ENCODE data around the gene NPC1.
"Not testable (repeated sequence)": the region's sequence is repeated elsewhere in the genome, so short reads cannot be mapped to it uniquely, and the experiment has no call there.

NPC1 gene

GRCh38 chr18:23560186-23560585 lies 26.1 kb downstream of the NPC1 start:
- no peak overlapping the region for H2AFZ ChIP-seq (ENCODE audit: low read depth, low read length)
- H3K4me1 ChIP-seq (ENCODE audit: control insufficient read depth, insufficient read depth, low read depth, low read length) = peaks cover 3% of the 10 kb centered on the region
- no peak overlapping the region for H2BK5ac ChIP-seq (ENCODE audit: low read depth, low read length, poor library complexity, severe bottlenecking)
- H3K27me3 ChIP-seq (ENCODE audit: control insufficient read depth in 1 of 2, insufficient read depth in 1 of 2, low read length in 2 of 2) = no peaks in the 10 kb centered on the region
- H2AK5ac ChIP-seq (ENCODE audit: low read length, severe bottlenecking) = no peak overlapping the region
- no peak overlapping the region for H3K23ac ChIP-seq (ENCODE audit: low read length in 2 of 2)
- WGBS = 93% methylated on average over 3 of the region's 4 CpGs
- H2BK15ac ChIP-seq (ENCODE audit: low read depth, poor library complexity, severe bottlenecking) = no peak overlapping the region
- H3K4me2 ChIP-seq (ENCODE audit: low read length, poor library complexity, severe bottlenecking) = no peak overlapping the region
- no peaks in the 10 kb centered on the region for H3K9me3 ChIP-seq (ENCODE audit: control insufficient read depth, low read length)
- H3K18ac ChIP-seq (ENCODE audit: low read depth in 1 of 2, low read length in 2 of 2) = no peak overlapping the region
- H3K27ac ChIP-seq (ENCODE audit: low read length, poor library complexity, severe bottlenecking) = no peak overlapping the region
- H2BK12ac ChIP-seq (ENCODE audit: low read length in 2 of 2) = no peak overlapping the region
- no peak overlapping the region for H2BK120ac ChIP-seq (ENCODE audit: low read depth, low read length)
- no peak overlapping the region for H3K14ac ChIP-seq (ENCODE audit: low read length in 2 of 2)
- no peak overlapping the region for H3K4me3 ChIP-seq (ENCODE audit: insufficient read depth in 1 of 2, low read depth in 1 of 2, low read length in 2 of 2)
- H4K91ac ChIP-seq (ENCODE audit: low read length) = no peak overlapping the region
- H4K8ac ChIP-seq (ENCODE audit: low read length) = no peak overlapping the region
- H3K9ac ChIP-seq (ENCODE audit: low read length) = no peak overlapping the region
- no peak for DNase-seq
- H3K36me3 ChIP-seq (ENCODE audit: control insufficient read depth in 1 of 2, insufficient read depth in 2 of 2, low read depth in 1 of 2, low read length in 2 of 2) = peaks cover 32 to 93% of the 10 kb centered on the region in 2 experiments
- no peak overlapping the region for H3K4ac ChIP-seq (ENCODE audit: low read depth in 1 of 2, low read length in 2 of 2)
- peaks cover 18% of the 10 kb centered on the region for H3K79me1 ChIP-seq (replicated peaks; ENCODE audit: low read length, poor library complexity, severe bottlenecking)

- WGBS = 87% methylated on average over 5 of the region's 8 CpGs
- H3K36me3 ChIP-seq (ENCODE audit: control insufficient read depth in 1 of 2, insufficient read depth in 2 of 2, low read depth in 1 of 2, low read length in 2 of 2) = peaks cover 51 to 97% of the 10 kb centered on the region in 2 experiments
These were observed 28.8 kb downstream of the NPC1 start for GRCh38 chr18:23557511-23557910.

GRCh38 chr18:23556145-23556780 lies 30.0 kb downstream of the NPC1 start:
- H2BK12ac ChIP-seq (ENCODE audit: low read length in 2 of 2) = no peak overlapping the region
- no peak overlapping the region for H2AK5ac ChIP-seq (ENCODE audit: low read length, severe bottlenecking)
- no peak overlapping the region for H3K18ac ChIP-seq (ENCODE audit: low read depth in 1 of 2, low read length in 2 of 2)
- no peaks in the 10 kb centered on the region for H3K9me3 ChIP-seq (ENCODE audit: control insufficient read depth, low read length)
- H4K91ac ChIP-seq (ENCODE audit: low read length) = no peak overlapping the region
- H3K23ac ChIP-seq (ENCODE audit: low read length in 2 of 2) = no peak overlapping the region
- H3K79me1 ChIP-seq (replicated peaks; ENCODE audit: low read length, poor library complexity, severe bottlenecking) = peaks cover 29% of the 10 kb centered on the region
- DNase-seq = no peak
- H2BK120ac ChIP-seq (ENCODE audit: low read depth, low read length) = no peak overlapping the region
- H3K4me1 ChIP-seq (ENCODE audit: control insufficient read depth, insufficient read depth, low read depth, low read length) = no peaks in the 10 kb centered on the region
- no peak overlapping the region for H3K4me3 ChIP-seq (ENCODE audit: insufficient read depth in 1 of 2, low read depth in 1 of 2, low read length in 2 of 2)
- no peak overlapping the region for H4K8ac ChIP-seq (ENCODE audit: low read length)
- H2BK15ac ChIP-seq (ENCODE audit: low read depth, poor library complexity, severe bottlenecking) = no peak overlapping the region
- no peak overlapping the region for H3K9ac ChIP-seq (ENCODE audit: low read length)
- H3K14ac ChIP-seq (ENCODE audit: low read length in 2 of 2) = no peak overlapping the region
- no peaks in the 10 kb centered on the region for H3K27me3 ChIP-seq (ENCODE audit: control insufficient read depth in 1 of 2, insufficient read depth in 1 of 2, low read length in 2 of 2)
- no peak overlapping the region for H3K27ac ChIP-seq (ENCODE audit: low read length, poor library complexity, severe bottlenecking)
- H3K4ac ChIP-seq (ENCODE audit: low read depth in 1 of 2, low read length in 2 of 2) = no peak overlapping the region
- H2BK5ac ChIP-seq (ENCODE audit: low read depth, low read length, poor library complexity, severe bottlenecking) = no peak overlapping the region
- 99% methylated on average over 19 of the region's 19 CpGs for WGBS
- H3K36me3 ChIP-seq (ENCODE audit: control insufficient read depth in 1 of 2, insufficient read depth in 2 of 2, low read depth in 1 of 2, low read length in 2 of 2) = peaks cover 56 to 98% of the 10 kb centered on the region in 2 experiments
- H2AFZ ChIP-seq (ENCODE audit: low read depth, low read length) = no peak overlapping the region
- no peak overlapping the region for H3K4me2 ChIP-seq (ENCODE audit: low read length, poor library complexity, severe bottlenecking)

More at GRCh38 chr18:23557511-23557910, 28.8 kb downstream of the NPC1 start:
- not testable (repeated sequence) for H2AFZ ChIP-seq (ENCODE audit: low read depth, low read length); H3K9ac ChIP-seq (ENCODE audit: low read length); H2BK5ac ChIP-seq (ENCODE audit: low read depth, low read length, poor library complexity, severe bottlenecking); H3K23ac ChIP-seq (ENCODE audit: low read length in 2 of 2); H3K18ac ChIP-seq (ENCODE audit: low read depth in 1 of 2, low read length in 2 of 2); H2BK12ac ChIP-seq (ENCODE audit: low read length in 2 of 2); H2AK5ac ChIP-seq (ENCODE audit: low read length, severe bottlenecking); H2BK120ac ChIP-seq (ENCODE audit: low read depth, low read length); H3K27ac ChIP-seq (ENCODE audit: low read length, poor library complexity, severe bottlenecking); DNase-seq; H3K9me3 ChIP-seq (ENCODE audit: control insufficient read depth, low read length); H3K4ac ChIP-seq (ENCODE audit: low read depth in 1 of 2, low read length in 2 of 2); H3K4me3 ChIP-seq (ENCODE audit: insufficient read depth in 1 of 2, low read depth in 1 of 2, low read length in 2 of 2); H3K4me2 ChIP-seq (ENCODE audit: low read length, poor library complexity, severe bottlenecking); H2BK15ac ChIP-seq (ENCODE audit: low read depth, poor library complexity, severe bottlenecking); H3K4me1 ChIP-seq (ENCODE audit: control insufficient read depth, insufficient read depth, low read depth, low read length); H4K8ac ChIP-seq (ENCODE audit: low read length); H4K91ac ChIP-seq (ENCODE audit: low read length); H3K14ac ChIP-seq (ENCODE audit: low read length in 2 of 2); H3K27me3 ChIP-seq (ENCODE audit: control insufficient read depth in 1 of 2, insufficient read depth in 1 of 2, low read length in 2 of 2)
- H3K79me1 ChIP-seq (replicated peaks; ENCODE audit: low read length, poor library complexity, severe bottlenecking) = peaks cover 27% of the 10 kb centered on the region

GRCh38 chr18:23553887-23554286 lies 32.4 kb downstream of the NPC1 start:
- H4K91ac ChIP-seq (ENCODE audit: low read length) = no peak overlapping the region
- no peaks in the 10 kb centered on the region for H3K4me1 ChIP-seq (ENCODE audit: control insufficient read depth, insufficient read depth, low read depth, low read length)
- H3K4me2 ChIP-seq (ENCODE audit: low read length, poor library complexity, severe bottlenecking) = no peak overlapping the region
- no peak overlapping the region for H3K27ac ChIP-seq (ENCODE audit: low read length, poor library complexity, severe bottlenecking)
- DNase-seq = no peak
- no peak overlapping the region for H2BK15ac ChIP-seq (ENCODE audit: low read depth, poor library complexity, severe bottlenecking)
- no peak overlapping the region for H2AFZ ChIP-seq (ENCODE audit: low read depth, low read length)
- H3K9ac ChIP-seq (ENCODE audit: low read length) = no peak overlapping the region
- H2BK12ac ChIP-seq (ENCODE audit: low read length in 2 of 2) = no peak overlapping the region
- peaks cover 51 to 96% of the 10 kb centered on the region in 2 experiments for H3K36me3 ChIP-seq (ENCODE audit: control insufficient read depth in 1 of 2, insufficient read depth in 2 of 2, low read depth in 1 of 2, low read length in 2 of 2)
- no peaks in the 10 kb centered on the region for H3K9me3 ChIP-seq (ENCODE audit: control insufficient read depth, low read length)
- no peak overlapping the region for H3K14ac ChIP-seq (ENCODE audit: low read length in 2 of 2)
- no peak overlapping the region for H3K4me3 ChIP-seq (ENCODE audit: insufficient read depth in 1 of 2, low read depth in 1 of 2, low read length in 2 of 2)
- H3K79me1 ChIP-seq (replicated peaks; ENCODE audit: low read length, poor library complexity, severe bottlenecking) = peaks cover 31% of the 10 kb centered on the region
- no peak overlapping the region for H3K4ac ChIP-seq (ENCODE audit: low read depth in 1 of 2, low read length in 2 of 2)
- no peak overlapping the region for H3K18ac ChIP-seq (ENCODE audit: low read depth in 1 of 2, low read length in 2 of 2)
- no peak overlapping the region for H2AK5ac ChIP-seq (ENCODE audit: low read length, severe bottlenecking)
- H4K8ac ChIP-seq (ENCODE audit: low read length) = no peak overlapping the region
- 96% methylated on average over 6 of the region's 6 CpGs for WGBS
- no peak overlapping the region for H3K23ac ChIP-seq (ENCODE audit: low read length in 2 of 2)
- no peak overlapping the region for H2BK120ac ChIP-seq (ENCODE audit: low read depth, low read length)
- no peak overlapping the region for H2BK5ac ChIP-seq (ENCODE audit: low read depth, low read length, poor library complexity, severe bottlenecking)
- no peaks in the 10 kb centered on the region for H3K27me3 ChIP-seq (ENCODE audit: control insufficient read depth in 1 of 2, insufficient read depth in 1 of 2, low read length in 2 of 2)
